Karpas-422 (cell line): ENCODE results near the gene PLXNB2. TPM values are rescaled to one million over a fixed set of nuclear protein-coding genes. Genes with fewer than 3 reads are reported as not detected.

Experiments
- DNase-seq: peaks from one replicate; pipeline ENCODE4 v3.0.0-alpha.2; 2015
- H2AFZ ChIP-seq: fragments of 200-600 bp; sonication (generic); 2 replicates; pipeline ENCODE4 v1.6.1; 2014; ENCODE audit warnings: antibody characterized with exemption, low read length, mixed read lengths
- H3K27ac ChIP-seq: fragments of 200-600 bp; sonication (generic); 2 replicates; pipeline ENCODE4 v1.5.1; 2014; ENCODE audit warnings: mild to moderate bottlenecking, low read length, moderate library complexity
- H3K27me3 ChIP-seq: fragments of 200-600 bp; sonication (generic); 2 replicates; pipeline ENCODE4 v1.6.1; 2014; ENCODE audit warnings: low read length, mixed read lengths
- H3K36me3 ChIP-seq: fragments of 200-600 bp; sonication (generic); 2 replicates; pipeline ENCODE4 v1.6.1; 2014; ENCODE audit warnings: low read length, mixed read lengths; ENCODE audit not compliant: insufficient read depth
- H3K4me1 ChIP-seq: fragments of 200-600 bp; sonication (generic); 2 replicates; pipeline ENCODE4 v1.6.1; 2014; ENCODE audit warnings: mild to moderate bottlenecking, low read length, mixed read lengths
- H3K4me2 ChIP-seq: fragments of 200-600 bp; sonication (generic); 2 replicates; pipeline ENCODE4 v1.6.1; 2014; ENCODE audit warnings: low read length, low read depth, mild to moderate bottlenecking; ENCODE audit not compliant: poor library complexity, severe bottlenecking
- H3K4me3 ChIP-seq: fragments of 200-600 bp; sonication (generic); 2 replicates; pipeline ENCODE4 v1.5.1; 2014; ENCODE audit warnings: mild to moderate bottlenecking, antibody characterized with exemption, low read length, mixed read lengths
- H3K79me2 ChIP-seq: fragments of 200-600 bp; sonication (generic); 2 replicates; pipeline ENCODE4 v1.6.1; 2014; ENCODE audit warnings: mild to moderate bottlenecking, low read length, mixed read lengths
- H3K9ac ChIP-seq: fragments of 200-600 bp; sonication (generic); 2 replicates; pipeline ENCODE4 v1.6.0; 2014; ENCODE audit warnings: low read length
- H3K9me2 ChIP-seq: fragments of 200-600 bp; sonication (generic), shearing (Covaris generic); replicated peaks from 2 replicates; pipeline ENCODE4 v1.6.0; 2014; ENCODE audit warnings: mild to moderate bottlenecking, low read length, moderate library complexity; ENCODE audit not compliant: insufficient read depth
- H3K9me3 ChIP-seq: fragments of 300-700, 200-600 bp; sonication (generic); 2 replicates; pipeline ENCODE4 v1.6.1; 2014; ENCODE audit warnings: low read length, mixed read lengths
- H4K20me1 ChIP-seq: fragments of 200-600 bp; sonication (generic); 2 replicates; pipeline ENCODE4 v1.6.1; 2014; ENCODE audit warnings: mild to moderate bottlenecking, antibody characterized with exemption, low read length, low read depth; ENCODE audit not compliant: insufficient read depth
- total RNA-seq: library from RNA; depleted of rRNA; stranded (reverse); fragments of >200 nt; shearing (Covaris generic); gene quantifications from 2 replicates; pipeline ENCODE4 v1.2.3, GENCODE V29; 2014; ENCODE audit warnings: low replicate concordance

The PLXNB2 gene
- total RNA-seq, 1 experiment from 2014 or later: 2.6 TPM

- no peak overlapping the region for H3K27ac ChIP-seq
- H3K9me3 ChIP-seq: no peaks in the 10 kb centered on the region
- H2AFZ ChIP-seq: no peak overlapping the region
- no peak overlapping the region for H3K4me3 ChIP-seq
- H4K20me1 ChIP-seq: 0 out of 2 replicates have a peak, but pooled peaks cover 8% of the 10 kb centered on the region
- no peak overlapping the region for H3K9ac ChIP-seq
- peaks cover 51% of the 10 kb centered on the region for H3K4me1 ChIP-seq
- no peaks in the 10 kb centered on the region for H3K9me2 ChIP-seq
- no peaks in the 10 kb centered on the region for H3K27me3 ChIP-seq
- no peaks in the 10 kb centered on the region for H3K36me3 ChIP-seq
- no peak for DNase-seq
- H3K4me2 ChIP-seq: no peak overlapping the region
- H3K79me2 ChIP-seq: no peaks in the 10 kb centered on the region
These were observed 3.6 kb upstream of the PLXNB2 start for GRCh38 chr22:50310949-50311444.

DNA sequence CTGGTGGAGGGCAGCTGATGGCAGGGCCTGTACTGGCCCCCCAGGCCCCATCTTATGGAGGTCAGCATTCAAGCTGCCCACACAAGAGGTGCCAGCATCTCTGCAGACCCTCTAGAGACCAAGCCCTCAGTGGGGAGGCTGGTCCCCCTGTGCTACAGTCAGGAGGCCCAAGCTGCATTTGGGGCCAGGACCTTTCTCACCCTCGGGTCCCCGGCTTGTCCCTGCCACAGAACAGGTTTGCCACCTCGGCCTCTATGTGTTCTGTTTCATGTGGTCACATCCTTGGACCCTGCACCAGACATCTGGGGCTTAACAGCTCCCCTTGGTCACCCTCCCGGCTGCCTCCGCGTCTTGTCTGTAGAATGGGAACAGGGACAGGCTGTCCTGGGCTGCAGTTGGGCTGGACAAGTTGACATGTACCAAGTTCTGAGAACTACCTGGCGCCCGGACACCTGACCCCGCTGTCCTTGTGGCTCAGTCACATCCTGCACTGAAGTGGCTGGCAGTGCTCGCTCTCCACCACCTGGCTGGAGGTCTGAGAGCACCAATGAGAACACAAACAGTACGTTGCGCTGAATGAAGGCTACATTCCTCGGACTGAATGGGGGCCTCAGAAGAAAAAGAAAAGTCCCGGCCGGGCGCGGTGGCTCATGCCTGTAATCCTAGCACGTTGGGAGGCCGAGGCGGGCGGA lies 2.7 kb upstream of the PLXNB2 start:
- Histone ChIP-seq H3K9me3 (no peaks in the 10 kb centered on the region), H3K36me3 (no peaks in the 10 kb centered on the region), H3K4me3 (no peak overlapping the region), H3K4me1 (peaks cover 55% of the 10 kb centered on the region), H3K4me2 (no peak overlapping the region), H3K27me3 (no peaks in the 10 kb centered on the region), H3K9me2 (no peaks in the 10 kb centered on the region), H4K20me1 (peaks cover 12% of the 10 kb centered on the region; the same call in 1 of the 2 replicates), H3K27ac (no peak overlapping the region), H3K9ac (no peak overlapping the region), H2AFZ (no peak overlapping the region), H3K79me2 (no peaks in the 10 kb centered on the region)
- DNase-seq: no peak

- H3K4me2 ChIP-seq: no peak overlapping the region
- H3K4me3 ChIP-seq: no peak overlapping the region
- peaks cover 55% of the 10 kb centered on the region for H3K4me1 ChIP-seq
- DNase-seq: no peak
- H3K27ac ChIP-seq: no peak overlapping the region
- H2AFZ ChIP-seq: no peak overlapping the region
- no peak overlapping the region for H3K9ac ChIP-seq
- no peaks in the 10 kb centered on the region for H3K9me2 ChIP-seq
- no peaks in the 10 kb centered on the region for H3K79me2 ChIP-seq
- no peaks in the 10 kb centered on the region for H3K27me3 ChIP-seq
- peaks cover 15% of the 10 kb centered on the region; the same call in 1 of the 2 replicates for H4K20me1 ChIP-seq
- H3K9me3 ChIP-seq: no peaks in the 10 kb centered on the region
- no peaks in the 10 kb centered on the region for H3K36me3 ChIP-seq
These were observed 2.1 kb upstream of the PLXNB2 start for GRCh38 chr22:50309601-50309991.

- no peak overlapping the region for H2AFZ ChIP-seq
- H3K9ac ChIP-seq: peak overlapping the region; percentile 31; the same call in 1 of the 2 replicates
- H3K4me3 ChIP-seq: no peak overlapping the region
- H3K9me2 ChIP-seq: no peaks in the 10 kb centered on the region
- DNase-seq: no peak
- no peaks in the 10 kb centered on the region for H3K36me3 ChIP-seq
- H3K79me2 ChIP-seq: no peaks in the 10 kb centered on the region
- no peaks in the 10 kb centered on the region for H3K27me3 ChIP-seq
- H3K4me2 ChIP-seq: no peak overlapping the region
- peaks cover 56% of the 10 kb centered on the region for H3K4me1 ChIP-seq
- no peaks in the 10 kb centered on the region for H3K9me3 ChIP-seq
- H3K27ac ChIP-seq: no peak overlapping the region
- H4K20me1 ChIP-seq: peaks cover 15% of the 10 kb centered on the region; the same call in 1 of the 2 replicates
These were observed 1.6 kb upstream of the PLXNB2 start for GRCh38 chr22:50308986-50309600.

DNA sequence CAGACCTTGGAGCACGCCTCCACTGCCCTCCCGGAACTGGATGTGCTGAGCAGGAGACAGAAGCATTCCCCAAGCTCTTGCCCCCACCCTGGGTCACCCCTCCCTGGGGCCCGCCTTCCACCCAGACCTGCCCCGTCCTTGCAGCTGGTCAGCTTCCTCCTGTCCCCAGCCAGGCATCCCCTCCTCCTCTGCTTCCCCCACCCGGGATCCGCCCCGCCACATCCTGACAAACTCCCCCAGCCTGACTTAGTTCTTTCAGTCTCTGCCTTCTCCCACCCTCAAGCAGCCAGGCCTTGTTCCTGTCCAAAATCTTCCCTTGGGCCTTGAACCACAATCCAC lies 1.1 kb upstream of the PLXNB2 start:
- Histone ChIP-seq H3K4me2 (no peak overlapping the region), H4K20me1 (peaks cover 17% of the 10 kb centered on the region; the same call in 1 of the 2 replicates), H3K27ac (no peak overlapping the region), H3K9me2 (no peaks in the 10 kb centered on the region), H3K36me3 (no peaks in the 10 kb centered on the region), H3K4me3 (no peak overlapping the region), H3K9me3 (no peaks in the 10 kb centered on the region), H3K27me3 (no peaks in the 10 kb centered on the region), H2AFZ (no peak overlapping the region), H3K79me2 (no peaks in the 10 kb centered on the region), H3K4me1 (peaks cover 56% of the 10 kb centered on the region), H3K9ac (peak overlapping the region; percentile 31; the same call in 1 of the 2 replicates)
- no peak for DNase-seq

- Histone ChIP-seq H3K79me2 (no peaks in the 10 kb centered on the region), H4K20me1 (peaks cover 19% of the 10 kb centered on the region; the same call in 1 of the 2 replicates), H3K36me3 (no peaks in the 10 kb centered on the region), H3K9me2 (no peaks in the 10 kb centered on the region), H3K9ac (0 out of 2 replicates have a peak overlapping the region, but pooled peaks have one; percentile 31), H3K4me1 (peaks cover 61% of the 10 kb centered on the region), H3K9me3 (no peaks in the 10 kb centered on the region), H3K4me3 (no peak overlapping the region), H3K27me3 (no peaks in the 10 kb centered on the region), H3K27ac (no peak overlapping the region), H3K4me2 (no peak overlapping the region), H2AFZ (no peak overlapping the region)
- no peak for DNase-seq
These were observed 597 bp upstream of the PLXNB2 start for GRCh38 chr22:50307890-50308596.

- no peaks in the 10 kb centered on the region for H3K79me2 ChIP-seq
These were observed 1.4 kb downstream of the PLXNB2 start for GRCh38 chr22:50305923-50306566.

More at GRCh38 chr22:50305923-50306566, 1.4 kb downstream of the PLXNB2 start:
- Histone ChIP-seq H3K9me3 (no peaks in the 10 kb centered on the region), H3K4me2 (peak overlapping the region; percentile 71), H3K4me1 (peaks cover 75% of the 10 kb centered on the region), H3K4me3 (peak overlapping the region; percentile 66; the same call in 1 of the 2 replicates), H3K36me3 (no peaks in the 10 kb centered on the region), H3K27me3 (no peaks in the 10 kb centered on the region), H3K9me2 (no peaks in the 10 kb centered on the region), H3K9ac (peak overlapping the region; percentile 66), H4K20me1 (peaks cover 22% of the 10 kb centered on the region; the same call in 1 of the 2 replicates), H2AFZ (no peak overlapping the region), H3K27ac (no peak overlapping the region)
- DNase-seq: no peak
